ENCODE measurements around the gene ALG14.

DNA sequence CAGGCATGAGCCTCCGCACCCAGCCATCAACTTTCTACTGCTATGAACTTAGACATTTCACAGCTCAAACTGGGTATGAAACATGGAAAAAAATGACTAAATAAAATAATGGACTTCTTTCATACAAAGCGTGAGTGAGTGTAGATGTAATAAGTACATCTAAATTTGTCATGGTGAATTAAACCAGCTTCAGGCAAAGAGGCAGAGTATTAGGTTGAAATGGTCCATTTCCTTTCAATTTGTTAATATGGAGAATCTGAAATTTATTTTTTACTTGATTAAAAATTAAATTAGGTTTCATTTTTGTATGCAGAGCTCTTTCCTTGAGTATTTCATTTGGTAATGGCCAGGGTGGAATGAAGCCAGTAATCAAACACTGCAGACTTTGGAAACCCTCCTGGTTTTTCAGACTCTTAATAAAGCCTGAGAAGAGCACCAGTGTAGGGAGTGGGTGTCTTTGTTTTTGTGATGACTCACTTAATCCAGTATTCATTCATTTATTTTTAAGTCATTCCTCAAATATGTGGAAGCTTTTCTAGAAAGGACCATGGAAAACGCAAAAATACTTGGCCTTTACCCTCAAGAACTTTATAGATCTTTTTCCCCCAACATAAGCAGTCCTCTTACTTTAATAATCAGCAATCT is 49.2 kb downstream of the ALG14 start:
- TF ChIP-seq, protein P1, sequence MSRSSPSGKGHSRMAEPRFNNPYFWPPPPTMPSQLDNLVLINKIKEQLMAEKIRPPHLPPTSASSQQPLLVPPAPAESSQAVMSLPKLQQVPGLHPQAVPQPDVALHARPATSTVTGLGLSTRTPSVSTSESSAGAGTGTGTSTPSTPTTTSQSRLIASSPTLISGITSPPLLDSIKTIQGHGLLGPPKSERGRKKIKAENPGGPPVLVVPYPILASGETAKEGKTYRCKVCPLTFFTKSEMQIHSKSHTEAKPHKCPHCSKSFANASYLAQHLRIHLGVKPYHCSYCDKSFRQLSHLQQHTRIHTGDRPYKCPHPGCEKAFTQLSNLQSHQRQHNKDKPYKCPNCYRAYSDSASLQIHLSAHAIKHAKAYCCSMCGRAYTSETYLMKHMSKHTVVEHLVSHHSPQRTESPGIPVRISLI (tag by site-specific recombination; IDR thresholded peaks at IDR 0.05): no peak
- TF ChIP-seq, protein P2, sequence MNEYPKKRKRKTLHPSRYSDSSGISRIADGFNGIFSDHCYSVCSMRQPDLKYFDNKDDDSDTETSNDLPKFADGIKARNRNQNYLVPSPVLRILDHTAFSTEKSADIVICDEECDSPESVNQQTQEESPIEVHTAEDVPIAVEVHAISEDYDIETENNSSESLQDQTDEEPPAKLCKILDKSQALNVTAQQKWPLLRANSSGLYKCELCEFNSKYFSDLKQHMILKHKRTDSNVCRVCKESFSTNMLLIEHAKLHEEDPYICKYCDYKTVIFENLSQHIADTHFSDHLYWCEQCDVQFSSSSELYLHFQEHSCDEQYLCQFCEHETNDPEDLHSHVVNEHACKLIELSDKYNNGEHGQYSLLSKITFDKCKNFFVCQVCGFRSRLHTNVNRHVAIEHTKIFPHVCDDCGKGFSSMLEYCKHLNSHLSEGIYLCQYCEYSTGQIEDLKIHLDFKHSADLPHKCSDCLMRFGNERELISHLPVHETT (tag by site-specific recombination; IDR thresholded peaks at IDR 0.05): no peak
- TF ChIP-seq ZNF670 (tag by site-specific recombination; IDR thresholded peaks at IDR 0.05; ENCODE audit: low read depth): no peak
- no peak for TF ChIP-seq ZNF274 (IDR thresholded peaks at IDR 0.05; ENCODE audit: low read length)
- no peak for TF ChIP-seq ZNF274 (tag by site-specific recombination; IDR thresholded peaks at IDR 0.05; ENCODE audit: borderline replicate concordance)

Data from HEK293 (cell line).